Measurements from ENCODE around the gene PDE2A.
A peak's percentile ranks its signal among the peaks of the same experiment; 100 is the strongest.

PDE2A gene

GRCh38 chr11:72595292-72595684 is 78.9 kb downstream of the PDE2A start:
- Histone ChIP-seq H3K9me3 (ENCODE audit: control insufficient read depth, low read length) (no peaks in the 10 kb centered on the region), H3K4me3 (ENCODE audit: insufficient read depth, low read depth, low read length, poor library complexity, severe bottlenecking) (no peak overlapping the region), H3K27ac (ENCODE audit: insufficient read depth, low read length, poor library complexity, severe bottlenecking) (no peak overlapping the region), H3K27me3 (replicated peaks; ENCODE audit: control insufficient read depth, insufficient read depth, low read length, poor library complexity, severe bottlenecking) (peaks cover 3% of the 10 kb centered on the region), H3K4me1 (ENCODE audit: control insufficient read depth, insufficient read depth, low read length, poor library complexity, severe bottlenecking) (peaks cover 4% of the 10 kb centered on the region), H3K36me3 (ENCODE audit: control insufficient read depth, insufficient read depth, low read length) (no peaks in the 10 kb centered on the region)
- DNase-seq, result no peak

- no peaks in the 10 kb centered on the region for H3K36me3 ChIP-seq (ENCODE audit: control insufficient read depth, insufficient read depth, low read length)
- H3K27ac ChIP-seq (ENCODE audit: insufficient read depth, low read length, poor library complexity, severe bottlenecking), result no peak overlapping the region
- peaks cover 9% of the 10 kb centered on the region for H3K27me3 ChIP-seq (replicated peaks; ENCODE audit: control insufficient read depth, insufficient read depth, low read length, poor library complexity, severe bottlenecking)
- H3K4me1 ChIP-seq (ENCODE audit: control insufficient read depth, insufficient read depth, low read length, poor library complexity, severe bottlenecking), result peaks cover 10% of the 10 kb centered on the region
- H3K4me3 ChIP-seq (ENCODE audit: insufficient read depth, low read depth, low read length, poor library complexity, severe bottlenecking), result no peak overlapping the region
- no peaks in the 10 kb centered on the region for H3K9me3 ChIP-seq (ENCODE audit: control insufficient read depth, low read length)
- DNase-seq, result no peak
Observed at GRCh38 chr11:72594493-72595291, 79.5 kb downstream of the PDE2A start.

GRCh38 chr11:72592698-72593495 is 81.3 kb downstream of the PDE2A start:
- H3K36me3 ChIP-seq (ENCODE audit: control insufficient read depth, insufficient read depth, low read length), result no peaks in the 10 kb centered on the region
- DNase-seq, result no peak
- H3K4me3 ChIP-seq (ENCODE audit: insufficient read depth, low read depth, low read length, poor library complexity, severe bottlenecking), result no peak overlapping the region
- no peaks in the 10 kb centered on the region for H3K9me3 ChIP-seq (ENCODE audit: control insufficient read depth, low read length)
- no peak overlapping the region for H3K27ac ChIP-seq (ENCODE audit: insufficient read depth, low read length, poor library complexity, severe bottlenecking)
- peaks cover 12% of the 10 kb centered on the region for H3K4me1 ChIP-seq (ENCODE audit: control insufficient read depth, insufficient read depth, low read length, poor library complexity, severe bottlenecking)
- H3K27me3 ChIP-seq (replicated peaks; ENCODE audit: control insufficient read depth, insufficient read depth, low read length, poor library complexity, severe bottlenecking), result peaks cover 10% of the 10 kb centered on the region

- DNase-seq, result peak in 2 of 3 donors; percentile 14 to 37
- Histone ChIP-seq H3K9me3 (ENCODE audit: control insufficient read depth, low read length) (no peaks in the 10 kb centered on the region), H3K27ac (ENCODE audit: insufficient read depth, low read length, poor library complexity, severe bottlenecking) (no peak overlapping the region), H3K4me3 (ENCODE audit: insufficient read depth, low read depth, low read length, poor library complexity, severe bottlenecking) (no peak overlapping the region), H3K36me3 (ENCODE audit: control insufficient read depth, insufficient read depth, low read length) (no peaks in the 10 kb centered on the region), H3K27me3 (replicated peaks; ENCODE audit: control insufficient read depth, insufficient read depth, low read length, poor library complexity, severe bottlenecking) (peaks cover 10% of the 10 kb centered on the region), H3K4me1 (ENCODE audit: control insufficient read depth, insufficient read depth, low read length, poor library complexity, severe bottlenecking) (peaks cover 12% of the 10 kb centered on the region)
Observed at GRCh38 chr11:72591785-72592502, 82.3 kb downstream of the PDE2A start.

- Histone ChIP-seq H3K4me3 (ENCODE audit: insufficient read depth, low read depth, low read length, poor library complexity, severe bottlenecking) (no peak overlapping the region), H3K9me3 (ENCODE audit: control insufficient read depth, low read length) (no peaks in the 10 kb centered on the region), H3K27ac (ENCODE audit: insufficient read depth, low read length, poor library complexity, severe bottlenecking) (no peak overlapping the region), H3K27me3 (replicated peaks; ENCODE audit: control insufficient read depth, insufficient read depth, low read length, poor library complexity, severe bottlenecking) (peaks cover 10% of the 10 kb centered on the region), H3K4me1 (ENCODE audit: control insufficient read depth, insufficient read depth, low read length, poor library complexity, severe bottlenecking) (peaks cover 12% of the 10 kb centered on the region), H3K36me3 (ENCODE audit: control insufficient read depth, insufficient read depth, low read length) (no peaks in the 10 kb centered on the region)
- DNase-seq, result no peak
Observed at GRCh38 chr11:72591023-72591422, 83.2 kb downstream of the PDE2A start.

- Histone ChIP-seq H3K4me3 (ENCODE audit: insufficient read depth, low read depth, low read length, poor library complexity, severe bottlenecking) (peak overlapping the region; percentile 29), H3K27me3 (replicated peaks; ENCODE audit: control insufficient read depth, insufficient read depth, low read length, poor library complexity, severe bottlenecking) (peaks cover 10% of the 10 kb centered on the region), H3K36me3 (ENCODE audit: control insufficient read depth, insufficient read depth, low read length) (no peaks in the 10 kb centered on the region), H3K27ac (ENCODE audit: insufficient read depth, low read length, poor library complexity, severe bottlenecking) (no peak overlapping the region), H3K9me3 (ENCODE audit: control insufficient read depth, low read length) (no peaks in the 10 kb centered on the region), H3K4me1 (ENCODE audit: control insufficient read depth, insufficient read depth, low read length, poor library complexity, severe bottlenecking) (peaks cover 21% of the 10 kb centered on the region)
- peak in 2 of 3 donors; percentile 20 to 26 for DNase-seq
Observed at GRCh38 chr11:72589802-72590761, 84.1 kb downstream of the PDE2A start.

- Histone ChIP-seq H3K27ac (ENCODE audit: insufficient read depth, low read length, poor library complexity, severe bottlenecking) (no peak overlapping the region), H3K36me3 (ENCODE audit: control insufficient read depth, insufficient read depth, low read length) (no peaks in the 10 kb centered on the region), H3K4me3 (ENCODE audit: insufficient read depth, low read depth, low read length, poor library complexity, severe bottlenecking) (no peak overlapping the region), H3K9me3 (ENCODE audit: control insufficient read depth, low read length) (no peaks in the 10 kb centered on the region), H3K27me3 (replicated peaks; ENCODE audit: control insufficient read depth, insufficient read depth, low read length, poor library complexity, severe bottlenecking) (peaks cover 10% of the 10 kb centered on the region), H3K4me1 (ENCODE audit: control insufficient read depth, insufficient read depth, low read length, poor library complexity, severe bottlenecking) (peaks cover 32% of the 10 kb centered on the region)
- no peak for DNase-seq
Observed at GRCh38 chr11:72588421-72589410, 85.5 kb downstream of the PDE2A start.

GRCh38 chr11:72587696-72588095 is 86.5 kb downstream of the PDE2A start:
- H3K36me3 ChIP-seq (ENCODE audit: control insufficient read depth, insufficient read depth, low read length), result no peaks in the 10 kb centered on the region
- no peaks in the 10 kb centered on the region for H3K9me3 ChIP-seq (ENCODE audit: control insufficient read depth, low read length)
- DNase-seq, result no peak
- H3K27ac ChIP-seq (ENCODE audit: insufficient read depth, low read length, poor library complexity, severe bottlenecking), result no peak overlapping the region
- H3K27me3 ChIP-seq (replicated peaks; ENCODE audit: control insufficient read depth, insufficient read depth, low read length, poor library complexity, severe bottlenecking), result peaks cover 10% of the 10 kb centered on the region
- peaks cover 32% of the 10 kb centered on the region for H3K4me1 ChIP-seq (ENCODE audit: control insufficient read depth, insufficient read depth, low read length, poor library complexity, severe bottlenecking)
- H3K4me3 ChIP-seq (ENCODE audit: insufficient read depth, low read depth, low read length, poor library complexity, severe bottlenecking), result no peak overlapping the region

Measured in effector memory CD4-positive, alpha-beta T cell (primary cell).